OCI-LY3 (cell line): ENCODE measurements around the gene RAB11FIP4.

Source experiments
- H2AFZ ChIP-seq: fragments of 200-600, 300-600 bp; shearing (Covaris generic); 2 replicates; pipeline ENCODE4 v1.6.0; 2014; ENCODE audit warnings: antibody characterized with exemption, low read depth, low read length
- H3K27ac ChIP-seq: fragments of 200-600, 300-600 bp; sonication (generic); 2 replicates; pipeline ENCODE4 v1.5.1; 2014; ENCODE audit warnings: mild to moderate bottlenecking, low read length, moderate library complexity, mixed read lengths
- H3K27me3 ChIP-seq: fragments of 200-600, 300-600 bp; sonication (generic); 2 replicates; pipeline ENCODE4 v1.6.1; 2014; ENCODE audit warnings: low read depth, low read length, mixed read lengths
- H3K36me3 ChIP-seq: fragments of 200-600, 300-600 bp; sonication (generic); replicated peaks from 2 replicates; pipeline ENCODE3; 2014; ENCODE audit warnings: low read depth, low read length, mixed read lengths
- H3K4me1 ChIP-seq: fragments of 300-600, 200-600 bp; sonication (generic); 2 replicates; pipeline ENCODE4 v1.6.1; 2014; ENCODE audit warnings: low read length, mixed read lengths
- H3K4me2 ChIP-seq: fragments of 200-600, 300-600 bp; sonication (generic); 2 replicates; pipeline ENCODE4 v1.6.1; 2014; ENCODE audit warnings: low read length, mixed read lengths
- H3K4me3 ChIP-seq: fragments of 300-600, 200-600 bp; sonication (generic); 2 replicates; pipeline ENCODE4 v1.5.1; 2014; ENCODE audit warnings: antibody characterized with exemption, mild to moderate bottlenecking, low read length, moderate library complexity
- H3K79me2 ChIP-seq: fragments of 300-600, 200-600 bp; shearing (Covaris generic); 2 replicates; pipeline ENCODE4 v1.6.1; 2014; ENCODE audit warnings: mild to moderate bottlenecking, low read length, mixed read lengths
- H3K9ac ChIP-seq: fragments of 300-600, 200-600 bp; shearing (Covaris generic); 2 replicates; pipeline ENCODE4 v1.6.0; 2014; ENCODE audit warnings: mild to moderate bottlenecking, low read length, moderate library complexity
- H3K9me3 ChIP-seq: fragments of 200-600, 300-600 bp; shearing (Covaris generic); 2 replicates; pipeline ENCODE4 v1.6.1; 2014; ENCODE audit warnings: low read length, mixed read lengths; ENCODE audit not compliant: insufficient read depth
- H4K20me1 ChIP-seq: fragments of 200-600, 300-600 bp; sonication (generic); 2 replicates; pipeline ENCODE4 v1.6.1; 2016; ENCODE audit warnings: low read length, mixed read lengths; ENCODE audit not compliant: insufficient read depth
- CTCF ChIP-seq: fragments of 200-600, 300-600 bp; sonication (generic); IDR thresholded peaks from 2 replicates; pipeline ENCODE4 v1.5.1; 2014; ENCODE audit warnings: antibody characterized with exemption, low read length, low read depth
- EZH2phosphoT487 ChIP-seq: fragments of 200-600 bp; shearing (Covaris generic); IDR thresholded peaks from 2 replicates; pipeline ENCODE4 v1.6.1; 2018; ENCODE audit warnings: antibody characterized with exemption, mixed run types, low read depth

Gene RAB11FIP4

GRCh38 chr17:31522284-31522931 is 130.9 kb downstream of the RAB11FIP4 start:
- H3K36me3 ChIP-seq, result no peaks in the 10 kb centered on the region
- peaks cover 10% of the 10 kb centered on the region for H3K4me1 ChIP-seq
- TF ChIP-seq CTCF (no peak), EZH2phosphoT487 (no peak)

GRCh38 chr17:31522987-31523495 is 131.6 kb downstream of the RAB11FIP4 start:
- no peaks in the 10 kb centered on the region for H4K20me1 ChIP-seq
- no peak overlapping the region for H3K4me3 ChIP-seq
- H3K9me3 ChIP-seq, result no peaks in the 10 kb centered on the region
- H3K4me1 ChIP-seq, result peaks cover 10% of the 10 kb centered on the region
- TF ChIP-seq CTCF, result no peak
- H3K36me3 ChIP-seq, result no peaks in the 10 kb centered on the region
- H3K79me2 ChIP-seq, result no peaks in the 10 kb centered on the region
- no peak overlapping the region for H3K27ac ChIP-seq
- H2AFZ ChIP-seq, result no peak overlapping the region
- H3K27me3 ChIP-seq, result no peaks in the 10 kb centered on the region
- H3K9ac ChIP-seq, result no peak overlapping the region
- H3K4me2 ChIP-seq, result no peak overlapping the region

More at GRCh38 chr17:31522284-31522931, 130.9 kb downstream of the RAB11FIP4 start:
- H3K9me3 ChIP-seq, result no peaks in the 10 kb centered on the region
- H3K27me3 ChIP-seq, result no peaks in the 10 kb centered on the region
- H4K20me1 ChIP-seq, result no peaks in the 10 kb centered on the region
- H2AFZ ChIP-seq, result no peak overlapping the region
- H3K4me2 ChIP-seq, result no peak overlapping the region
- H3K9ac ChIP-seq, result no peak overlapping the region
- H3K27ac ChIP-seq, result no peak overlapping the region
- H3K79me2 ChIP-seq, result no peaks in the 10 kb centered on the region
- no peak overlapping the region for H3K4me3 ChIP-seq

GRCh38 chr17:31523862-31524730 is 132.6 kb downstream of the RAB11FIP4 start:
- no peak overlapping the region for H2AFZ ChIP-seq
- H4K20me1 ChIP-seq, result no peaks in the 10 kb centered on the region
- no peak overlapping the region for H3K4me3 ChIP-seq
- peaks cover 10% of the 10 kb centered on the region for H3K4me1 ChIP-seq
- H3K79me2 ChIP-seq, result no peaks in the 10 kb centered on the region
- H3K36me3 ChIP-seq, result no peaks in the 10 kb centered on the region
- no peak overlapping the region for H3K27ac ChIP-seq
- no peaks in the 10 kb centered on the region for H3K27me3 ChIP-seq
- H3K9ac ChIP-seq, result no peak overlapping the region
- H3K9me3 ChIP-seq, result no peaks in the 10 kb centered on the region
- no peak for TF ChIP-seq EZH2phosphoT487
- TF ChIP-seq CTCF, result no peak
- H3K4me2 ChIP-seq, result no peak overlapping the region
